Transverse colon (tissue), 4 donors: ENCODE results near the gene CHP1. TPM values are rescaled to one million over a fixed set of nuclear protein-coding genes. Genes with fewer than 3 reads are reported as not detected.
"Not testable (repeated sequence)": the region's sequence is repeated elsewhere in the genome, so short reads cannot be mapped to it uniquely, and the experiment has no call there.

Experiments used
- DNase-seq: peaks from one replicate; pipeline ENCODE4 v3.0.0-alpha.2; 2019
- H3K27ac ChIP-seq, 4 donors: fragments of 200-600 bp; sonication (generic); 2 replicates each; pipeline ENCODE4 v1.5.1; 2016 to 2018; ENCODE audit warnings: inconsistent platforms in 4 of 4
- H3K27me3 ChIP-seq: fragments of 200-600 bp; sonication (generic); 2 replicates; pipeline ENCODE4 v1.5.1; 2017; ENCODE audit warnings: inconsistent platforms
- H3K36me3 ChIP-seq, 4 donors: fragments of 200-600 bp; sonication (generic); 2 replicates each; pipeline ENCODE4 v1.5.1; 2017 to 2019; ENCODE audit warnings: inconsistent platforms in 4 of 4
- H3K4me1 ChIP-seq, 4 donors: fragments of 200-600 bp; sonication (generic); 2 replicates each; pipeline ENCODE4 v1.5.1; 2017 to 2020; ENCODE audit warnings: inconsistent platforms in 4 of 4
- H3K4me3 ChIP-seq, 4 donors: fragments of 200-600 bp; sonication (generic); 1 replicate in 1 of 4; 2 replicates in 3 of 4; pipeline versions ENCODE4 v1.5.1 to v1.6.1; 2017 to 2019; ENCODE audit warnings: inconsistent platforms in 4 of 4
- H3K9me3 ChIP-seq, 2 donors: fragments of 200-600 bp; sonication (generic); 2 replicates each; pipeline ENCODE4 v1.5.1; 2017 to 2019; ENCODE audit warnings: inconsistent platforms in 2 of 2
- CTCF ChIP-seq, 5 experiments: fragments of 200-600 bp in 3 of 5; fragments of 450-650 bp in 2 of 5; sonication (generic) in 3 of 5; IDR thresholded peaks; 1 replicate in 2 of 5; 2 replicates in 3 of 5; pipeline ENCODE4 v1.5.1; 2016 to 2017; ENCODE audit warnings: antibody characterized with exemption in 5 of 5, inconsistent platforms in 3 of 5, mild to moderate bottlenecking in 2 of 5, moderate library complexity in 1 of 5
- EP300 ChIP-seq: sonication (generic); formaldehyde crosslinking; IDR thresholded peaks from one replicate; pipeline ENCODE4 v1.6.1; 2017; ENCODE audit warnings: antibody characterized with exemption, low read depth
- POLR2A ChIP-seq: fragments of 450-650 bp; IDR thresholded peaks from one replicate; pipeline ENCODE4 v1.6.1; 2016; ENCODE audit warnings: antibody characterized with exemption, mild to moderate bottlenecking, moderate library complexity
- POLR2AphosphoS5 ChIP-seq, 3 donors: sonication (generic); formaldehyde crosslinking; IDR thresholded peaks; one replicate each; pipeline ENCODE4 v1.6.1; 2016; ENCODE audit warnings: antibody characterized with exemption in 3 of 3
- WGBS, 2 donors: methylation state at CpG; one replicate each; pipeline ENCODE4 v1.1.5; 2018; ENCODE audit warnings: low coverage in 1 of 2; 5-methylcytosine and 5-hydroxymethylcytosine counted together
- in situ Hi-C, 4 donors: fragments of 200-750 bp; cut with MboI; loops; one replicate each; pipeline versions ENCODE4 v1.15.0 to v1.15.1; 2017; ENCODE audit warnings: low sequenced_read_pairs in 3 of 4, low pct_ligation_motif_present in 1 of 4, low pct_unique_long_range_greater_than_20kb in 1 of 4
- intact Hi-C: fragments of 100-400 bp; cut with DNase I; formaldehyde crosslinking; loops from one replicate; pipeline ENCODE4 v1.15.1; 2023; ENCODE audit warnings: low total_unique reads
- total RNA-seq, 4 donors: library from RNA; depleted of rRNA; stranded (reverse); fragments of >200 nt; gene quantifications; one replicate each; pipeline ENCODE4 v1.1.0, GENCODE V29; 2016

CHP1 gene
- total RNA-seq, 4 donors from 2014 or later, result 321 to 818 (median 572) TPM

- no peak overlapping the region for H3K27ac ChIP-seq
- in situ Hi-C loops (no loop called here), intact Hi-C loops (no loop called here)
- no peak for TF ChIP-seq CTCF (IDR thresholded peaks at IDR 0.05)
- no peak for TF ChIP-seq POLR2A
- no peak for TF ChIP-seq POLR2AphosphoS5 (IDR thresholded peaks at IDR 0.05)
- TF ChIP-seq EP300, result no peak
- H3K4me1 ChIP-seq, result no peaks in the 10 kb centered on the region
- H3K9me3 ChIP-seq, result no peaks in the 10 kb centered on the region
- 59 to 83% methylated on average over 2 to 3 of the region's 3 CpGs for WGBS, 2 donors
- no peak overlapping the region for H3K4me3 ChIP-seq
- H3K36me3 ChIP-seq, result peaks cover 0 to 8% (median 0%) of the 10 kb centered on the region in 4 donors
- no peaks in the 10 kb centered on the region for H3K27me3 ChIP-seq
- DNase-seq, result no peak
Observed at GRCh38 chr15:41304149-41304770, 73.2 kb downstream of the CHP1 start.

- Histone ChIP-seq H3K36me3 (no peaks in the 10 kb centered on the region), H3K4me1 (no peaks in the 10 kb centered on the region), H3K27me3 (no peaks in the 10 kb centered on the region), H3K4me3 (no peak overlapping the region), H3K9me3 (no peaks in the 10 kb centered on the region), H3K27ac (no peak overlapping the region)
- DNase-seq, result no peak
- intact Hi-C loops (no loop called here), in situ Hi-C loops (no loop called here)
- 83 to 91% methylated on average over 3 to 5 of the region's 5 CpGs for WGBS, 2 donors
- TF ChIP-seq EP300, result no peak
- TF ChIP-seq POLR2A, result no peak
- TF ChIP-seq CTCF (IDR thresholded peaks at IDR 0.05), result no peak
- no peak for TF ChIP-seq POLR2AphosphoS5 (IDR thresholded peaks at IDR 0.05)
Observed at GRCh38 chr15:41307679-41308078, 76.6 kb downstream of the CHP1 start.

GRCh38 chr15:41309226-41309905, 78.3 kb downstream of the CHP1 start:
- no peaks in the 10 kb centered on the region for H3K36me3 ChIP-seq
- intact Hi-C loops (no loop called here), in situ Hi-C loops (no loop called here)
- no peaks in the 10 kb centered on the region for H3K27me3 ChIP-seq
- H3K27ac ChIP-seq, result no peak overlapping the region
- H3K4me1 ChIP-seq, result no peaks in the 10 kb centered on the region
- H3K4me3 ChIP-seq, result no peak overlapping the region
- no peak for DNase-seq
- 95 to 99% methylated on average over 2 of the region's 2 CpGs for WGBS, 2 donors
- TF ChIP-seq POLR2A (no peak), POLR2AphosphoS5 (IDR thresholded peaks at IDR 0.05) (no peak), CTCF (IDR thresholded peaks at IDR 0.05) (no peak), EP300 (no peak)
- H3K9me3 ChIP-seq, result no peaks in the 10 kb centered on the region

- H3K27me3 ChIP-seq, DNase-seq, intact Hi-C loops, H3K9me3 ChIP-seq, in situ Hi-C loops, H3K27ac ChIP-seq, H3K4me1 ChIP-seq, H3K4me3 ChIP-seq, H3K36me3 ChIP-seq: not testable (repeated sequence)
- 98% methylated on average over 21 of the region's 39 CpGs; no CpG with 5 or more reads in 1 of the 2 donors for WGBS, 2 donors
Observed at GRCh38 chr15:41320805-41321330, 89.8 kb downstream of the CHP1 start.
